NOMO-1 (cell line): Measurements from ENCODE around the gene PDZD8.
A peak's percentile ranks its signal among the peaks of the same experiment; 100 is the strongest.
"Not testable (repeated sequence)": the region's sequence is repeated elsewhere in the genome, so short reads cannot be mapped to it uniquely, and the experiment has no call there.

Experiments
- DNase-seq, 2 experiments: peaks; one replicate each; lab custom pipeline; 2025; ENCODE audit not compliant: unreplicated experiment in 2 of 2; lab: John Stamatoyannopoulos, UW

Gene PDZD8

GRCh38 chr10:117256910-117257309, 118.3 kb downstream of the PDZD8 start:
- no peak for DNase-seq

- no peak for DNase-seq
Measured at GRCh38 chr10:117255835-117256460, 119.3 kb downstream of the PDZD8 start.

DNA sequence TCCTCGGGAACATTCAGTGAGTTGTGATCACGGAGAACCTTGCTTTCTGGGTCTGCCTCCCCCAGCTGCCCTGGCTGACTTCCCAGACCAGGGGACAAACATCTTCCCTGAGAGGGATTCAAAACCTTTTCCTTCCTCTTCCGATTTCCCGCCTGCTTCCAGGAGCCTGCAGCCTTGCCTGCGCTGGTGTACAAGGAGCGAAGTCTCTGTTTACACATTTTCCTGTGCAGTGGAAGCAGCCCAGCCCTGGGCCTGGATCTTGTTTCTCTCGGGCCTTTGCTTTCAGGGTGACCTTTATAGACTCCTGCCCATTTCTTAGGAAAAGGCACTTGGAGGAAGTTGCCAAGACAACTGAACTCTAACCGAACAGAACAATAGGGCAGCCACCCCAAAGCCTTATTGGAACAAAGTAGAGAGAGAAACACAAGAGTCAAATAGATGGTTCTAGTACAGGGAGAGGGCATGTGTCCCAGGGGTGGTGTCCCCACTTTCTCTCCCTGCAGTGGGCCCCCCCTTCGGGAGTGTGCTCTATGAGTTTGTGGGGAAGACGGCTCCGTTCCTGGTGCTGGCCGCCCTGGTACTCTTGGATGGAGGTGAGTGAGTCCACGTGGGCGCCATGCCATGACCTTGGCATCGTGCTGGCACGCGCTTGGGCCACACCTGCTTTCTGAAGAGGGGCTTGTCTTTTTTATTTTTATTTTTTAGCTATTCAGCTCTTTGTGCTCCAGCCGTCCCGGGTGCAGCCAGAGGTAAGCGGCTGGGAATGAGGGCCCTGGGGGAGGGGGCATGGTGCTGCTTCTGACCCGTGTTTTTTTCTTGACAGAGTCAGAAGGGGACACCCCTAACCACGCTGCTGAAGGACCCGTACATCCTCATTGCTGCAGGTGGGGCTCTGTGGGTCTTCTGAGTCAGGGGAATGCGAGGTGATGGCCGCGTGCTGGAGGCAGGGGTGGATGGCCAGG, 120.2 kb downstream of the PDZD8 start:
- DNase-seq, result no peak

DNA sequence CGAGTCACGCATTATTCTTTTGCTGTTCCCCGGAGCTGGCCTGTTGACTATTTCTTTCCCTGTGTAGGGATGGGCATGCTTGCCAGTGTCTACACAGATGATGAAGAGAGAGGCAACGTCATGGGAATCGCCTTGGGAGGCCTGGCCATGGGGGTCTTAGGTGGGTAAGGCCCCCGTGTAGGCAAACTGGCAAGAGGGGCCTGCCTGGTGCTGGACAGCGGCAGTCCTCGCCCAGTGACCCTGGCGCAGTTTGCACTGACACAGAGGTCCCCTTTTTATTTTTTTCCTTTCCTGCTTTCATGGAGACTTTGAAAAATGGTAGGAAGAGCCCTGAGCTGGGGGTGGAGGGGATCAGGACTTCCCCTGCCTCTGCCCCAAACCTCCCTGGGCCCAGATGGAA, 120.9 kb downstream of the PDZD8 start:
- no peak for DNase-seq

- no peak for DNase-seq
Measured at GRCh38 chr10:117253908-117254307, 121.3 kb downstream of the PDZD8 start.

DNA sequence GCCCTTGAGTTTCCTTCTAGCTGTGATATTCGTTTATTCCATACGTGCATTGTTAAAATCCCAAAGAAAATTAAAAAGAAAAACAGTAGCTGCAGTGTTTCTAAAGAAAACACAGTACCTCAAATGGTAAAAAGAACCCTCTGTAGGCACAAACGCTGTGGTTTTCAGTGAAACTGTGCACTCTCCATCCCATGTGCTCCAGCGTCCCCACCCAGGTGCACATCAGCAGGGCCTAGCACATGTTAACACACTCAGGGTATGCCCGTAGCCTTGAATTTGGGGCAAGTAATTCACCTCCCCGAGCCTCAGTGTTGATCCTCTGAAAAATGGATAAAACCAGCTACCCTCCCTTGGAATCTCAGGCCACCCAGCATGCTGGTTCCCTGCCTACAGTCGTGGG, 124.8 kb downstream of the PDZD8 start:
- DNase-seq, result no peak

GRCh38 chr10:117249493-117250093, 125.6 kb downstream of the PDZD8 start:
- no peak for DNase-seq

DNA sequence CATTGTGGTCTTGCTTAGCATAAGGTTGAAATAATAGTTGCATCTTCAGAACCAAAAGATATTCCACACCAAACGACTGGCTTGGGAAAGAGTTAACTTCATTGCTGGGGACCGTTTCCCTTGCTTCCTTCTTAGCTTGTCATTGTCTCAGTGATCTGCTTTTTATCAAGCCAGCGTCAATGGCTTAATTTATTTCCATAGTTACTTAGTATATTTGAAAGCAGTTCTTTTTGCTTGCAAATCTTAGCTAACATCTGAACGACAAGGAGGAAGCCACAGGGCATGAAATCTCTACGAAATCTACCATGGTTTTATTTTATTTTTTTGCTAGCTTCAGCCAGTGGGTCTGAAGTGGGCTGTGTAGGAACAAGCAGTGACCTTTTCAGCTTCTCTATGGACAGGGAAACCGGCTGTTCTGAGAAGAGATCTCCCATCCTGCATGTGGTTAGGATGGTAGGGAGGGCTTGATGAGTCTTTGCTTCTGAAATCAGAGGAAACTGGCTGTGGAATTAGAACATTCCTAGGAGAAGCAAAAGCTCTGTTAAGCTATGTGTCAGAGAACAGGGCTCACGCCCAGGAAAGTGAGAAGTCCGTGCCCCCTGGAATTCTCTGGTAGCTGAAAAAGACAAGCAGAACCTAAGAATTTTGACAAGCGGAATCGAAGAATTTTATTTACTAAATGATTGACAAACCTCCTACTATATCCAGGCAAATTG, 126.3 kb downstream of the PDZD8 start:
- DNase-seq, result no peak

- DNase-seq, result no peak
Measured at GRCh38 chr10:117246997-117247671, 128.1 kb downstream of the PDZD8 start.

- no peak for DNase-seq
Measured at GRCh38 chr10:117242463-117242832, 132.8 kb downstream of the PDZD8 start.

- DNase-seq, result no peak
Measured at GRCh38 chr10:117241541-117242462, 133.4 kb downstream of the PDZD8 start.

GRCh38 chr10:117240621-117241529, 134.4 kb downstream of the PDZD8 start, which contains the start of gene SLC18A2:
Gene SLC18A2, plus strand, starts transcription at chr10:117241114. Its CDS starts 580 bp downstream, at chr10:117241694.
- no peak for DNase-seq

DNA sequence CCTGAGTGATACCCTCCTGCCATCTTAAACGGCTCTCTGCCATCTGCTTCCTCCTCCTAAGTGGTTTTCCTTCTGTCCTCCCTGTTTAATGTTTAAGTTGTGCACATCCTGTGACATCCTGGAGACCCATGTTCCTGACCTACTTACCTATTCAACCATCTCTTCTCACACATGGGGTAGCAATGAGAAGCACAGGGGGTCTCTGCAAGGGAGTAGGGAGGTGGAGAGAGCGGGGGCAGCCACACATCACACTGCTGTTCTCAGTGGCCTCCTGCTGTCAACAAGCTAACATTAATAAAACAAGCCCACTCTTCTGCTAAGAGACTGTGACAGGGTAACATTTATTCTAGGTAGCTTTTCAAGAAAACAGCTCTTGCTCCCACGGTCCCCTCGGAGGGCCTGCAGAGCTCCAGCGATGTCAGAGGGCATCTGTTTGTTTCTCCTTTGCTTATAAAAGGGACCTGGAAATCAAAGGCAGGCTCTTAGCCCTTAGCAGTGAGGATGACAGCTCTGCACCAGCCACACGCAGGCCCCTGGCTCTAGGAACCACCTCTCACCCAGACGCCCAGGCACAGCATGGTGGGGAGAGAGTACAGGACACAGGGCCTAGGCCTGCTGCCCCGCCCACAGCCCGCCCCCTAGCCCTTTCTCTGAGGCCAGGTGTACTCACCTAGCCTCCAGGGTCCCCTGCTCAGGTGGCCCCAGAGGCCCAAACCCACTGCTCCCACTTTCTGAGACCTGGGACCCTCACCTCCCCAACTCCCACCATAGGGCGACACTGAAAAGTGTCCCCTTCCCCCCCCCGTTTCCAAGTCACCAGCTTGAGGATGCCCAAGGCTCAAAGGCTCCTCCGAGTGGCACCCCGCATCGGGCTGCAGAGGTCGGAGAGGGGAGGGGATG, 135.3 kb downstream of the PDZD8 start:
- no peak for DNase-seq

GRCh38 chr10:117239051-117239450, 136.2 kb downstream of the PDZD8 start:
- DNase-seq, result no peak

DNA sequence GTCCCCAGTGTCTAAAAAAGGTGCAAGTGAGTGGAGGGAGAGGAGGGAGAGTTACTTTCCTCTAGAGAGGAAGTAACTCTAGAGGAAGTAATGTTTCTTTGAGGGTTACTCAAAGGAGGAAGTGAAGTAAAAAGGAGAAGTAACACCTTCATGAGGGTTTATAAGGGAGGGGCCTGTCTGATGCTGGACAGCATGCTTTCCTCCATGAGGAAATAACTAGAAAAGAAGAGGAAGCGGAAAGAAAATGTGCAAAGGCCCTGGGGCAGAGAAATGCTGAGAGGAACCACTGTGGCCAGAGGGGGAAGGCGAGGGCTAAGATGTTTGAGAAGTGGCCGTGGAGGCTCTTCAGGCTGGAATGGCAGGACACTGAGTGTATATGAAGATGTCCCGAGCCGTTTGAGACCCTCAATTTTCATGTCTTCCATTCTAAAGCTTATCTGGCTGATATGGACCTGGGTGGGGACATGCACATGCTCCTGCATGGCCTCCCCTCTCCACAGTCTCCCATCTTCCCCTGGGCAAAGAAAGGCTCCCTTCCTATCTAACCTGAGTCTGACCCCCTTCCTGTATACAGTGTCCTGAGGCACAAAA, 137.7 kb downstream of the PDZD8 start:
- peak; percentile 51 to 95 for DNase-seq

GRCh38 chr10:117230107-117230506, 145.1 kb downstream of the PDZD8 start:
- DNase-seq, result not testable (repeated sequence)

GRCh38 chr10:117228210-117228609, 147.0 kb downstream of the PDZD8 start:
- DNase-seq, result no peak
